BE2C (cell line): Measurements from ENCODE around the gene CLASRP.
A peak's percentile ranks its signal among the peaks of the same experiment; 100 is the strongest.
"Not testable (repeated sequence)": the region's sequence is repeated elsewhere in the genome, so short reads cannot be mapped to it uniquely, and the experiment has no call there.

Experiments
- DNase-seq: peaks from one replicate; pipeline ENCODE4 v3.0.0-alpha.2; 2020
- H3K27me3 ChIP-seq: fragments of 250-450 bp; sonication (Bioruptor Pico); 2 replicates; pipeline ENCODE4 v1.5.1; 2020; ENCODE audit warnings: mild to moderate bottlenecking
- H3K36me3 ChIP-seq: fragments of 250-450 bp; sonication (Bioruptor Pico); 2 replicates; pipeline ENCODE4 v1.5.1; 2020; ENCODE audit warnings: mild to moderate bottlenecking
- H3K4me1 ChIP-seq: fragments of 250-450 bp; sonication (Bioruptor Pico); 2 replicates; pipeline ENCODE4 v1.5.1; 2020
- H3K4me3 ChIP-seq: 2 replicates; pipeline ENCODE4 v1.5.1; 2011; ENCODE audit warnings: low read depth, low read length
- H3K9me3 ChIP-seq: fragments of 250-450 bp; sonication (Bioruptor Pico); 2 replicates; pipeline ENCODE4 v1.5.1; 2020
- CTCF ChIP-seq: IDR thresholded peaks from 2 replicates; pipeline ENCODE4 v1.5.1; 2012; ENCODE audit warnings: mild to moderate bottlenecking, low read depth, low read length

Gene CLASRP

GRCh38 chr19:45100846-45101252, 62.0 kb downstream of the CLASRP start:
- Histone ChIP-seq H3K4me1 (peaks cover 42% of the 10 kb centered on the region), H3K36me3 (peaks cover 18% of the 10 kb centered on the region), H3K4me3 (no peak overlapping the region), H3K27me3 (no peaks in the 10 kb centered on the region), H3K9me3 (no peaks in the 10 kb centered on the region)
- DNase-seq: no peak
- no peak for TF ChIP-seq CTCF

- Histone ChIP-seq H3K27me3 (no peaks in the 10 kb centered on the region), H3K4me3 (no peak overlapping the region), H3K9me3 (no peaks in the 10 kb centered on the region), H3K4me1 (peaks cover 42% of the 10 kb centered on the region), H3K36me3 (peaks cover 18% of the 10 kb centered on the region)
- DNase-seq: no peak
- TF ChIP-seq CTCF: no peak
Observed at GRCh38 chr19:45101806-45102205, 63.0 kb downstream of the CLASRP start.

GRCh38 chr19:45102481-45102880, 63.6 kb downstream of the CLASRP start:
- peaks cover 42% of the 10 kb centered on the region for H3K4me1 ChIP-seq
- H3K27me3 ChIP-seq: no peaks in the 10 kb centered on the region
- no peaks in the 10 kb centered on the region for H3K9me3 ChIP-seq
- DNase-seq: no peak
- peaks cover 18% of the 10 kb centered on the region for H3K36me3 ChIP-seq
- no peak for TF ChIP-seq CTCF
- no peak overlapping the region for H3K4me3 ChIP-seq

GRCh38 chr19:45103156-45103507, 64.3 kb downstream of the CLASRP start:
- H3K4me1 ChIP-seq: peaks cover 36% of the 10 kb centered on the region
- no peaks in the 10 kb centered on the region for H3K9me3 ChIP-seq
- no peaks in the 10 kb centered on the region for H3K27me3 ChIP-seq
- no peak overlapping the region; the same call in 1 of the 2 replicates for H3K4me3 ChIP-seq
- no peak for TF ChIP-seq CTCF
- DNase-seq: peak; percentile 64
- H3K36me3 ChIP-seq: peaks cover 18% of the 10 kb centered on the region

- DNase-seq: no peak
- Histone ChIP-seq H3K27me3 (no peaks in the 10 kb centered on the region), H3K36me3 (peaks cover 18% of the 10 kb centered on the region), H3K4me1 (peaks cover 31% of the 10 kb centered on the region), H3K9me3 (no peaks in the 10 kb centered on the region), H3K4me3 (no peak overlapping the region)
- TF ChIP-seq CTCF: peak; percentile 11; the same call in 1 of the 2 replicates
Observed at GRCh38 chr19:45103508-45104319, 64.9 kb downstream of the CLASRP start.

- Histone ChIP-seq H3K4me1 (peaks cover 20% of the 10 kb centered on the region), H3K36me3 (peaks cover 13% of the 10 kb centered on the region), H3K4me3 (no peak overlapping the region), H3K9me3 (no peaks in the 10 kb centered on the region), H3K27me3 (no peaks in the 10 kb centered on the region)
- DNase-seq: no peak
- no peak for TF ChIP-seq CTCF
Observed at GRCh38 chr19:45104658-45105349, 66.0 kb downstream of the CLASRP start.

GRCh38 chr19:45106363-45106762, 67.5 kb downstream of the CLASRP start:
- not testable (repeated sequence) for H3K4me3 ChIP-seq, H3K4me1 ChIP-seq, H3K9me3 ChIP-seq, DNase-seq, H3K36me3 ChIP-seq, H3K27me3 ChIP-seq
